Body of pancreas (tissue), 4 donors: ENCODE data around the gene DST. TPM values are rescaled to one million over a fixed set of nuclear protein-coding genes. Genes with fewer than 3 reads are reported as not detected.

ENCODE experiments used
- ATAC-seq: fragments of 150-250 bp; one replicate; pipeline ENCODE4 v1.9.1; 2016
- DNase-seq, 4 donors: peaks; one replicate each; pipeline ENCODE4 v3.0.0-alpha.2; 2019
- H3K27ac ChIP-seq, 4 donors: fragments of 200-600 bp; sonication (generic); 1 replicate in 3 of 4; 2 replicates in 1 of 4; pipeline versions ENCODE4 v1.5.1 to v1.6.1; 2016 to 2019; ENCODE audit warnings: mild to moderate bottlenecking in 1 of 4, mixed read lengths in 1 of 4, moderate library complexity in 1 of 4
- H3K27me3 ChIP-seq, 2 donors: fragments of 200-600 bp; sonication (generic); one replicate each; pipeline ENCODE4 v1.6.0; 2016; ENCODE audit warnings: mild to moderate bottlenecking in 1 of 2
- H3K36me3 ChIP-seq, 2 donors: fragments of 200-600 bp; sonication (generic); replicated peaks in 1 of 2; 2 replicates each; pipeline ENCODE4 v1.5.1; 2016; ENCODE audit warnings: low read depth in 2 of 2; ENCODE audit not compliant: insufficient read depth in 1 of 2
- H3K4me1 ChIP-seq: fragments of 200-600 bp; sonication (generic); one replicate; pipeline ENCODE4 v1.6.0; 2016
- H3K4me3 ChIP-seq, 2 donors: fragments of 200-600 bp; sonication (generic); 1 replicate in 1 of 2; 2 replicates in 1 of 2; pipeline ENCODE4 v1.5.1; 2016 to 2019
- H3K9me3 ChIP-seq, 3 donors: fragments of 200-600 bp; sonication (generic); 1 replicate in 2 of 3; 2 replicates in 1 of 3; pipeline ENCODE4 v1.5.1; 2016
- CTCF ChIP-seq, 7 experiments: fragments of 450-650 bp in 4 of 7; fragments of 200-600 bp in 3 of 7; sonication (generic) in 3 of 7; IDR thresholded peaks; one replicate each; pipeline ENCODE4 v1.5.1; 2016 to 2019; ENCODE audit warnings: antibody characterized with exemption in 7 of 7
- POLR2A ChIP-seq, 3 donors: fragments of 450-650 bp; IDR thresholded peaks; one replicate each; pipeline ENCODE4 v1.6.1; 2016; ENCODE audit warnings: antibody characterized with exemption in 3 of 3, mild to moderate bottlenecking in 2 of 3
- WGBS, 2 donors: methylation state at CpG; one replicate each; pipeline ENCODE4 v1.1.5; 2017; 5-methylcytosine and 5-hydroxymethylcytosine counted together
- intact Hi-C: fragments of 100-400 bp; cut with DNase I; formaldehyde crosslinking; loops from one replicate; pipeline ENCODE4 v1.15.1; 2023
- total RNA-seq, 2 donors: library from RNA; depleted of rRNA; stranded (reverse); fragments of >200 nt; gene quantifications; one replicate each; pipeline ENCODE4 v1.1.0, GENCODE V29; 2016

Gene DST
- total RNA-seq, 2 donors from 2014 or later: 105 to 117 TPM

DNA sequence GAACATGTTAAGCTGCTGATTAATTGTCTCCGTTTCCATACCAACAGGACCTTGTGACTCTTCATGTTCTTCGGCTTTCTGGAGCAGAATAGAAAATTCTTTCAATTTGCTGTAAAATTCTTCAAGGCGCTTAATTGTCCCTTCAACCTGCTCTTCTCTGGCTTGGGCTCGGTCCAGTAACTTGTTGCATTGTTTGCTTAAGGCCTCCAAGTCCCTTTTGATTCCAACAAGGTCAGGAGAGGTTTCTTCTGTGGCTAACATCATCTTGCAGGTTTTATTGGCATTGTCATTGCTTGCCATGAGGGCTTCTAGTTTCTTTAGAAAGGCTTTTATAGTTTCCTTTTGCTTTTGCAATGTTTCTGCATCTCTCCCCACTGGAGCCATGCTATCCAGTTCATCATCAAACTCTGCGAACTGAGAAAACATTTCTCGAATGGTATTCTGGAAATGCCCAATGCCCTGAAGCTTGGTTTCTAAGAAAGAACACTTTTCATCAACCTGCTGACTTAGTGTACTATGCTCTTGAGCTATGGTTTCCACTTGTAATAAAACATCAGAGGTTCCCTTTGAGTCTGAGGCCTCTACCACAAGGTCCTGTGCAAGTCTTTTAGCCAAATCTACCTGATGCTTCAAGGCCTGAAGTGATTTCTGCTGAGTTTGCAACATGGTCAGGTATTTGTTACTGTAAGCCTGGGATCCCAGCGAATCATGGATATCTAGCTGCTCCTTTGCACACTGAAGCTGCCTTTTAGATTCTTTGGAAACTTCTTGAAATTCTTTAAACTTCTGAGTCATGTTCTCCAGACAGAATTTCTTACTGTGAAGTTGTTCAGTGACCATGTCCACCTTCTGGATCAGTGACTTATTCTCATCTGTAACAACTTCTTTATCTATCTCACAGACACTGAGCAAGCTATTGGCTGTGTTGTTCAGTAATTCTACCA, 90.2 kb downstream of the DST start:
- intact Hi-C loops: no loop called here

DNA sequence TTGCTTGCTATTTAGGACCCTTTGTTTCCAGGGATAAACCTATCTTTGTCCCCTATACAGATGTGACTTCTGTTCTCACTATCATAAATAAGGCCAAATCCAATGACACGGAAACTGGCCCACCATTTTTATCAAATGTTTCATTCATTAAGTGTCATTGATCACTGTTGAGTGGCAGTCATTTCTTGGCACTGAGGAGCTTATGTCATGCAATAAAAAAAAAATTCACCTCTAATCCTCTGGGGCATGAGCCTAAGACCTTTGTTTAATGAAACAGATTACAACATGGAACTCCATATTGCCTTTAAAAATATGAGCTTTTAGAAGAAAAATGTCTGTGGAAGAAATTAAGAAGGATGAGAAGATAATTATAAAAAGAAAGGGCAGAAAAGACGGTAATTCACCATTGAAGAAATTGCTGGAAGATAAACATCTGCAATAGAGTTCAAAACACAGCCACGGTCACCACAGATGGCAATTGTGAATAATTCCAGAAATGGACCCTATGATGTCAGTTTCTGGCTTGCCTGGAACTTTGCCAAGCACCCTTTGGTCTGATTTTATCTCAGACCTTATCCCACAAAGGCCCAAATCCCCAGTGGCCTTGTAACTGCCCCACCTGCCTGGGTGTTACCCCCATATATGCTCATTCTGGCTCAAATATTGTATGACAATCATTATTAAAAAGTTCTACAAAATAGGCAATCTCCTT, 91.1 kb downstream of the DST start:
- Histone ChIP-seq H3K36me3 (no peaks in the 10 kb centered on the region), H3K9me3 (no peaks in the 10 kb centered on the region), H3K4me3 (no peak overlapping the region), H3K27ac (no peak overlapping the region), H3K27me3 (no peaks in the 10 kb centered on the region), H3K4me1 (no peaks in the 10 kb centered on the region)
- intact Hi-C loops: no loop called here
- 74 to 77% methylated on average over 3 of the region's 3 CpGs for WGBS, 2 donors
- ATAC-seq (no peak), DNase-seq (no peak)
- TF ChIP-seq CTCF (IDR thresholded peaks at IDR 0.05): no peak
- TF ChIP-seq POLR2A (IDR thresholded peaks at IDR 0.05): no peak

More for the DNA sequence above, 90.2 kb downstream of the DST start:
- ATAC-seq (no peak), DNase-seq (no peak)
- no peak overlapping the region for H3K4me3 ChIP-seq
- no peak for TF ChIP-seq POLR2A (IDR thresholded peaks at IDR 0.05)
- no peak for TF ChIP-seq CTCF (IDR thresholded peaks at IDR 0.05)
- no peak overlapping the region for H3K27ac ChIP-seq
- H3K36me3 ChIP-seq: no peaks in the 10 kb centered on the region
- no peaks in the 10 kb centered on the region for H3K9me3 ChIP-seq
- 78 to 88% methylated on average over 7 of the region's 7 CpGs for WGBS, 2 donors
- H3K4me1 ChIP-seq: no peaks in the 10 kb centered on the region
- no peaks in the 10 kb centered on the region for H3K27me3 ChIP-seq

DNA sequence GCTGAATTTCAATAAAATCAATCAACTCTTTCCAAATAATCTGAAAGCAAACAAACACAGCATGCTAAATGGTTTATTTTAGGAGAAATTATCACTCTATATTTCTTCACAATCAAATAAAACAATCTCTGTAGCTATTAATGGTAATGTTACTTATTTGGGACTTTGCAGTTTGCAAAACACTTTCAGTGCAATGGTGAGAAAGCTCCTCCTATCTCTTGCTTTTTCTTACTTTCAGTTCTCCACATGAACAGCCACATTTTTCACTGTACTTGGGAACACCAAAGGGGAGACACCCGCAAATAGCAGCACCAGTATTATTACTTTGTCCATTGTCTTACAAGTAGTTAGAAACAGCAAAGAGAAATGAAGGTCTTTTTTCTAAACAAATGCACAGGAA, 92.4 kb downstream of the DST start:
- Histone ChIP-seq H3K27ac (no peak overlapping the region), H3K9me3 (no peaks in the 10 kb centered on the region), H3K27me3 (no peaks in the 10 kb centered on the region), H3K36me3 (no peaks in the 10 kb centered on the region), H3K4me3 (no peak overlapping the region), H3K4me1 (no peaks in the 10 kb centered on the region)
- ATAC-seq (no peak), DNase-seq (no peak)
- 34 to 52% methylated on average over 1 of the region's 1 CpG for WGBS, 2 donors
- intact Hi-C loops: no loop called here
- TF ChIP-seq POLR2A (IDR thresholded peaks at IDR 0.05): no peak

DNA sequence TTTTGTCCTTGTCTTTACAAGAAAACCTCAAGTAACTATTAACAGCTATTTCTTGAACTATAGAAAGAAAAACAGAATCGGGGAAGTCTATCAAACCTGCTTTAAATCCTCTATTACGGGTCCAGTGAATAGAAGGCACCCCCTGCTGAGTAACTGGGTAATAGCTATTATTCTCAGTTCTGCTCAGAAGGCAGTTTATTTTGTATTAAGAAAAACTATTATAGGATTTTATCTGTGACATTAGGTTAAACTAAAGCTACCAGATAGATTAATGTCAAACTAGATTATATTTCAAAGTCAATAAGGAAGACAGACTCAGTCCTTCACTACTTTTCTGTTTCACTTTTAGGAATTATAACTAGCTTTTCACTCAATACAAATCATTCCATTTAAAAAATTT, 93.7 kb downstream of the DST start:
- Histone ChIP-seq H3K27ac (peak overlapping the region in 1 of 4 donors; percentile 4), H3K4me3 (no peak overlapping the region), H3K4me1 (no peaks in the 10 kb centered on the region), H3K27me3 (no peaks in the 10 kb centered on the region), H3K9me3 (no peaks in the 10 kb centered on the region), H3K36me3 (no peaks in the 10 kb centered on the region)
- WGBS, 2 donors: 5 to 11% methylated on average over 2 of the region's 2 CpGs
- intact Hi-C loops: no loop called here
- TF ChIP-seq POLR2A (IDR thresholded peaks at IDR 0.05) (no peak), CTCF (IDR thresholded peaks at IDR 0.05) (peak in 6 of 7 experiments; percentile 31 to 72 (median 64))
- ATAC-seq (peak; percentile 78), DNase-seq (peak in 2 of 4 donors; percentile 18 to 37)

DNA sequence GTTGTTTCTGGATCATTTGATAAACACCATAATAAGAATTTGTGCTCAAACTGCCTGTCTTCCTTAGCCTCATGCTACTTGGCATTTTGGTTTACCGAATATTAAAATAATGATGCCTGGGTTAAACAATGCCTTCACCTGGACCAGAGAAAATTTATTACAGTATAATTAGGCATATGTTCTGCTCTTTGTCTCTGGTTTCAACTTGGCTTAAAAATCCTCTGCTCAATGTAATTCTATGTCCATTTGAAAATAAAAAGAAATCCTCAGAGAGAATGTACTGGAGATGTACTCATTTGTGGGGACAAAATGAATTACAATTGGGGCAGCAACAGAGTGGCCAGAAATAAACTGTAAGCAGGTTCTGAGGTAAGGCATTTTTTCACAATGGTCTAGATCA, 95.0 kb downstream of the DST start:
- Histone ChIP-seq H3K9me3 (no peaks in the 10 kb centered on the region), H3K4me1 (no peaks in the 10 kb centered on the region), H3K36me3 (no peaks in the 10 kb centered on the region), H3K4me3 (no peak overlapping the region), H3K27ac (no peak overlapping the region), H3K27me3 (no peaks in the 10 kb centered on the region)
- WGBS, 2 donors: 92 to 100% methylated on average over 1 of the region's 1 CpG
- no peak for ATAC-seq
- intact Hi-C loops: no loop called here
- TF ChIP-seq POLR2A (IDR thresholded peaks at IDR 0.05) (no peak), CTCF (IDR thresholded peaks at IDR 0.05) (no peak)
- no peak for DNase-seq
